ENCODE data around the gene OTULIN. TPM values are rescaled to one million over a fixed set of nuclear protein-coding genes. Genes with fewer than 3 reads are reported as not detected.

OTULIN gene
- total RNA-seq, 4 donors from 2014 or later, result 44.8 to 155 (median 62.5) TPM

DNA sequence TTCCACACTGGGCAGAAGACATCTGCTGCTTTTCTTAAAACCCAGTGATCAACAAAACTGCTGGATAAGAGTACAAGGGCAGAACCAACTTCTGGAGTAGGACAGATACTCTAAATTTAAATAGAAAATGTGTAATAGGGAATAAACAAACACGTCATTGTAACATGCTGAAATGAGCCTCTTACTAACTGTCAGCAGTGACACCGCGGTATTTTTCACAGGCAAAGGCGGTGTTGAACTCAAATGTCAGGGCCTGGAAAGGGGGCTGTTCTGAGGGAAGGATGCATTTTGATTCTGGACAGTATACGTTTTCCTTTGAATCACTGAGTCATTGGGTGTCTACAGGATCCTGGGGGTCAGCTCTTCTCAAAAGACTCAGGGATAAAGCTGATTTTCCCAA lies 73.5 kb downstream of the OTULIN start:
- no peak for TF ChIP-seq POLR2AphosphoS5 (IDR thresholded peaks at IDR 0.05)
- no peak for TF ChIP-seq EP300 (IDR thresholded peaks at IDR 0.05)
- no peak for TF ChIP-seq POLR2A (IDR thresholded peaks at IDR 0.05)
- TF ChIP-seq, protein P1, sequence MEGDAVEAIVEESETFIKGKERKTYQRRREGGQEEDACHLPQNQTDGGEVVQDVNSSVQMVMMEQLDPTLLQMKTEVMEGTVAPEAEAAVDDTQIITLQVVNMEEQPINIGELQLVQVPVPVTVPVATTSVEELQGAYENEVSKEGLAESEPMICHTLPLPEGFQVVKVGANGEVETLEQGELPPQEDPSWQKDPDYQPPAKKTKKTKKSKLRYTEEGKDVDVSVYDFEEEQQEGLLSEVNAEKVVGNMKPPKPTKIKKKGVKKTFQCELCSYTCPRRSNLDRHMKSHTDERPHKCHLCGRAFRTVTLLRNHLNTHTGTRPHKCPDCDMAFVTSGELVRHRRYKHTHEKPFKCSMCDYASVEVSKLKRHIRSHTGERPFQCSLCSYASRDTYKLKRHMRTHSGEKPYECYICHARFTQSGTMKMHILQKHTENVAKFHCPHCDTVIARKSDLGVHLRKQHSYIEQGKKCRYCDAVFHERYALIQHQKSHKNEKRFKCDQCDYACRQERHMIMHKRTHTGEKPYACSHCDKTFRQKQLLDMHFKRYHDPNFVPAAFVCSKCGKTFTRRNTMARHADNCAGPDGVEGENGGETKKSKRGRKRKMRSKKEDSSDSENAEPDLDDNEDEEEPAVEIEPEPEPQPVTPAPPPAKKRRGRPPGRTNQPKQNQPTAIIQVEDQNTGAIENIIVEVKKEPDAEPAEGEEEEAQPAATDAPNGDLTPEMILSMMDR (IDR thresholded peaks at IDR 0.05), result no peak
- no peak for DNase-seq (ENCODE audit: low spot score in 2 of 2)
- no peaks in the 10 kb centered on the region for H3K27me3 ChIP-seq
- no peak overlapping the region for H3K4me3 ChIP-seq
- no peaks in the 10 kb centered on the region for H3K9me3 ChIP-seq
- 94% methylated on average over 5 of the region's 5 CpGs for WGBS
- peaks cover 22% of the 10 kb centered on the region for H3K36me3 ChIP-seq
- H3K4me1 ChIP-seq, result no peaks in the 10 kb centered on the region
- H3K27ac ChIP-seq, result no peak overlapping the region

DNA sequence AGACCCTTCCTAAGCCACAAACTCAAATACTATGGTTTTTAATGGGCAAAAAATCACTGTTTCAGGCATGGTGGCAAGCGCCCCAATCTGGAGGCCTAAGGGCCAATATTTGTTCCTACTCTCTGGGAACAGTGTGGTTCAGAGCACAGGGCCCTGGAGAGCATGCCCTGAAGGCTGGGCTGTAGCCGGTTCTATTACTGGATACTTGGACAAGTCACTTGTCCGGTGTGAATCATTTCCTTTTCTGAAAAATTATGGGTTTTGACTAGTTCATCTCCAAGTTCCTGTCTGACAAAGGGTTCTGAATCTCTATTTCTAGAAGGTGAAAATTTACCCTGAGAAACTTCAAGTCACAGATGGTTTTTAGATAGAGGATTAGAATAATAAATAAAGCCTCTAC lies 75.0 kb downstream of the OTULIN start:
- WGBS, result 72% methylated on average over 3 of the region's 3 CpGs
- Histone ChIP-seq H3K4me3 (no peak overlapping the region), H3K27ac (no peak overlapping the region), H3K9me3 (no peaks in the 10 kb centered on the region), H3K4me1 (no peaks in the 10 kb centered on the region), H3K36me3 (peaks cover 16% of the 10 kb centered on the region), H3K27me3 (no peaks in the 10 kb centered on the region)
- DNase-seq (ENCODE audit: low spot score in 2 of 2), result no peak
- TF ChIP-seq, protein P1 (IDR thresholded peaks at IDR 0.05), result no peak
- TF ChIP-seq EP300 (IDR thresholded peaks at IDR 0.05) (no peak), POLR2A (IDR thresholded peaks at IDR 0.05) (no peak), POLR2AphosphoS5 (IDR thresholded peaks at IDR 0.05) (no peak)

DNA sequence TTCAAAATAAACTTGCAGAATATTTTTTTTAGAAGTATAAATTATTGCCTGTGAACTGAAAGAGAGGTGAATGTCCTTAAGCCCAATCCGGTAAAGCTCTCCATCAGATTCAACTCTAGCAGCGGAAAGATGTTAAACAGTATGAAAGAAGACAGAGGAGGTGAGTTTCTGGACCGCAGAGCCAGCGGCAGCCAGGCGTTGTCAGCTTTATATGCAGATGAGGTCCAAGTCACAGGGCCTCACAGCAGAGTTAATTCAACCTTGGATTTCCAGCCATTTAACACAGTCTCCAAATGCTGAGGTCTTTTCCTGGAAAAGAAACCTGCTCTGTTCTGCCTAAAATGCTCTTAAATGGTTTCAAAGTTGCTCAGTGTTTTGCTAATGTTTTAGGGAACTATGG lies 75.5 kb downstream of the OTULIN start:
- Histone ChIP-seq H3K9me3 (no peaks in the 10 kb centered on the region), H3K4me1 (no peaks in the 10 kb centered on the region), H3K4me3 (no peak overlapping the region), H3K27ac (no peak overlapping the region), H3K27me3 (no peaks in the 10 kb centered on the region), H3K36me3 (peaks cover 19% of the 10 kb centered on the region)
- WGBS, result 91% methylated on average over 5 of the region's 5 CpGs
- TF ChIP-seq EP300 (IDR thresholded peaks at IDR 0.05) (no peak), POLR2AphosphoS5 (IDR thresholded peaks at IDR 0.05) (no peak)
- TF ChIP-seq, protein P1 (IDR thresholded peaks at IDR 0.05), result no peak
- no peak for DNase-seq (ENCODE audit: low spot score in 2 of 2)

DNA sequence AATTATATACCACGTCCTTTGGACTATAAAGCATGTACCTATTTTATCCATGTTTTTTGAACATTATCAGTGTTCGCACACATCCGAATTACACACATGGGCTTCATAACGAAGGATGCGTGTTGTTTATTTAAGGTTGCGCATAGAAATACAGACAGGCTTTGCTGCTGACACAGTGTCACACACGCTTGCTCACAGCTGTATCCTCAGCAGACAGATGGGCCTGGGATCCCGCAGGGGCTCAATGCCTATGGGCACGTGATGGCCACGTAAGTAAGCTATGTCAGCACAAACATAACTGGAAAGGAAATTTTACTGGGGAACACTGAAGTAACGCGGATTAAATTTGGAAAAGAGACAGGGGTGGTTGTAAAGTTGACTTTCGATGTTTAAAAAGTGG lies 76.6 kb downstream of the OTULIN start:
- no peak for DNase-seq (ENCODE audit: low spot score in 2 of 2)
- H3K27me3 ChIP-seq, result no peaks in the 10 kb centered on the region
- TF ChIP-seq, protein P1 (IDR thresholded peaks at IDR 0.05), result no peak
- no peak for TF ChIP-seq EP300 (IDR thresholded peaks at IDR 0.05)
- no peak for TF ChIP-seq POLR2A (IDR thresholded peaks at IDR 0.05)
- TF ChIP-seq POLR2AphosphoS5 (IDR thresholded peaks at IDR 0.05), result no peak
- no peaks in the 10 kb centered on the region for H3K9me3 ChIP-seq
- no peaks in the 10 kb centered on the region for H3K4me1 ChIP-seq
- peaks cover 23% of the 10 kb centered on the region for H3K36me3 ChIP-seq
- WGBS, result 94% methylated on average over 13 of the region's 13 CpGs
- no peak overlapping the region for H3K4me3 ChIP-seq
- H3K27ac ChIP-seq, result no peak overlapping the region

DNA sequence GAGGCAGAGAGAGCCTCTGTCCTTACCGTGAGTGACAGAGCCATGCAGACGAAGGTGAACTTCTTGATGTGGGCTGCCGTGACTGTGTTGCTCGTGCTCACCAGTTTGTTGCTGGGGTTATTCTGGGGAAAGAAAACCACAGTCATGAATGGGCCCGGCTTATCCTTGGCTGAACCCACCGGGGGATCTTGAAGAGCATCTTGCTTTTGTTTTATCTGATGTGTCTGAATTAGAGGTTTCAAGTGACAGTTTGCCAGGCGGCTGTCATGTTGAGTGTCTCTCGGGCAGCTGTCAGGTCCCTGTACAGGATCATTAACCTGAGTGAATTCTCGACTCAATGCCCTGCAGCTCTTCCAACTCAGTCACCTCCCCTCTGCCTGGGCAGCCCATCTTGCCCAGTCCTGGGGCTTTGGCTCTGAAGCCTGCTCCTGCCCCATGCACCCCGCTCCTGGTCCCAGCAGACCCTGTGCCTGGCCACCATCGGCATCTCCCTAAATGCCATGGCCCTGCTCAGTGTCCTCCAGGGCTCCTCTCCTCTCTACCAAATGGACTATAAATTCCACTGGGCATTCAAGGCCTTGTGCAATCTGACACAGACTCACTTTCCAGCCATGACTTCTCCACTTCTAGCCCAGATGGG lies 77.4 kb downstream of the OTULIN start:
- DNase-seq (ENCODE audit: low spot score in 2 of 2), result no peak
- H3K9me3 ChIP-seq, result no peaks in the 10 kb centered on the region
- TF ChIP-seq, protein P1 (IDR thresholded peaks at IDR 0.05), result no peak
- no peak for TF ChIP-seq EP300 (IDR thresholded peaks at IDR 0.05)
- no peak for TF ChIP-seq POLR2AphosphoS5 (IDR thresholded peaks at IDR 0.05)
- no peak for TF ChIP-seq POLR2A (IDR thresholded peaks at IDR 0.05)
- no peaks in the 10 kb centered on the region for H3K4me1 ChIP-seq
- H3K4me3 ChIP-seq, result no peak overlapping the region
- 81% methylated on average over 9 of the region's 11 CpGs for WGBS
- peaks cover 23% of the 10 kb centered on the region for H3K36me3 ChIP-seq
- H3K27ac ChIP-seq, result no peak overlapping the region
- no peaks in the 10 kb centered on the region for H3K27me3 ChIP-seq
